ENCODE measurements around the gene RPS15. TPM values are rescaled to one million over a fixed set of nuclear protein-coding genes. Genes with fewer than 3 reads are reported as not detected.

Gene RPS15
- total RNA-seq, 1 donor from 2014 or later, result 938 TPM

DNA sequence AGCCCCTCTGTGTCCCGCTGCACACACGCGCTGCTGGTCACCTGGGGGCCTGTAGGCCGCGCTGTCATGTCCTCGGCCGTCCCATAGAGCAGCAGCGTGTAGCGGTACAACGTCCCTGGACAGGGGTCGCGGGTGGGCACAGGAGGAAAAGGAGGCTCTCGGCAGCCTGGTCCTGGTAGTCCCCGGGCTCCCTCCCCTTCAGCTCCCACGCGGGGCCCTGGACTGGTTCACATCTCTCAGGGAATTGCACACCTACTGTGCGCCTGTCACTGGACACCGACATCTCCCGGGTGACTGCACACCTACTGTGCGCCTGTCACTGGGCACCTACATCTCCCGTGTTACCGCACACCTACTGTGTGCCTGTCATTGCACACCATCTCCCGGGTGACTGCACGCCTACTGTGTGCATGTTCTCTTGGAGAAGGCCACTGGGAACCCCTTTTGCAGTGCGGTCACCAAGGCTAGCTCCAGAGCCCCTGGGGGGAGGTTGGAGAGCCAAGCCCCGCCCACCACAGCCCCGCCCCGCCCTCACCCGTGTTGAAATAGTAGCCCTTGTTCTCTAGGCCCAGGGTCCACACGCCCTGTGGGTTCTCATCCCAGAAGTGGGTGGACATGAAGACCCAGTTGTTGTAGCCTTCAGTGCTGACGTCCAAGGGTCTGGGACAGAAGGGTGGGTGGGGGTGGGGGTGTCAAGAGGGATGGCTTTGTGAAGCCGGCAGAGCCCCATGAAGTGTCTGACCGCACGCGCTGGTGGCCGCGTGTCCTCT lies 44.4 kb downstream of the RPS15 start:
- peaks cover 6% of the 10 kb centered on the region for H3K4me1 Mint-ChIP-seq (ENCODE audit: low read depth)
- H3K4me3 Mint-ChIP-seq (ENCODE audit: low read depth), result no peak overlapping the region
- H3K9me3 Mint-ChIP-seq (ENCODE audit: low read depth), result no peaks in the 10 kb centered on the region
- no peaks in the 10 kb centered on the region for H3K27me3 Mint-ChIP-seq
- H3K27ac Mint-ChIP-seq, result no peak overlapping the region
- TF ChIP-seq, protein P1, sequence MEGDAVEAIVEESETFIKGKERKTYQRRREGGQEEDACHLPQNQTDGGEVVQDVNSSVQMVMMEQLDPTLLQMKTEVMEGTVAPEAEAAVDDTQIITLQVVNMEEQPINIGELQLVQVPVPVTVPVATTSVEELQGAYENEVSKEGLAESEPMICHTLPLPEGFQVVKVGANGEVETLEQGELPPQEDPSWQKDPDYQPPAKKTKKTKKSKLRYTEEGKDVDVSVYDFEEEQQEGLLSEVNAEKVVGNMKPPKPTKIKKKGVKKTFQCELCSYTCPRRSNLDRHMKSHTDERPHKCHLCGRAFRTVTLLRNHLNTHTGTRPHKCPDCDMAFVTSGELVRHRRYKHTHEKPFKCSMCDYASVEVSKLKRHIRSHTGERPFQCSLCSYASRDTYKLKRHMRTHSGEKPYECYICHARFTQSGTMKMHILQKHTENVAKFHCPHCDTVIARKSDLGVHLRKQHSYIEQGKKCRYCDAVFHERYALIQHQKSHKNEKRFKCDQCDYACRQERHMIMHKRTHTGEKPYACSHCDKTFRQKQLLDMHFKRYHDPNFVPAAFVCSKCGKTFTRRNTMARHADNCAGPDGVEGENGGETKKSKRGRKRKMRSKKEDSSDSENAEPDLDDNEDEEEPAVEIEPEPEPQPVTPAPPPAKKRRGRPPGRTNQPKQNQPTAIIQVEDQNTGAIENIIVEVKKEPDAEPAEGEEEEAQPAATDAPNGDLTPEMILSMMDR (IDR thresholded peaks at IDR 0.05; ENCODE audit: unreplicated experiment), result no peak
- no peak for DNase-seq (ENCODE audit: low spot score, unreplicated experiment)
- peaks cover 3% of the 10 kb centered on the region for H3K36me3 Mint-ChIP-seq (ENCODE audit: insufficient read depth)

DNA sequence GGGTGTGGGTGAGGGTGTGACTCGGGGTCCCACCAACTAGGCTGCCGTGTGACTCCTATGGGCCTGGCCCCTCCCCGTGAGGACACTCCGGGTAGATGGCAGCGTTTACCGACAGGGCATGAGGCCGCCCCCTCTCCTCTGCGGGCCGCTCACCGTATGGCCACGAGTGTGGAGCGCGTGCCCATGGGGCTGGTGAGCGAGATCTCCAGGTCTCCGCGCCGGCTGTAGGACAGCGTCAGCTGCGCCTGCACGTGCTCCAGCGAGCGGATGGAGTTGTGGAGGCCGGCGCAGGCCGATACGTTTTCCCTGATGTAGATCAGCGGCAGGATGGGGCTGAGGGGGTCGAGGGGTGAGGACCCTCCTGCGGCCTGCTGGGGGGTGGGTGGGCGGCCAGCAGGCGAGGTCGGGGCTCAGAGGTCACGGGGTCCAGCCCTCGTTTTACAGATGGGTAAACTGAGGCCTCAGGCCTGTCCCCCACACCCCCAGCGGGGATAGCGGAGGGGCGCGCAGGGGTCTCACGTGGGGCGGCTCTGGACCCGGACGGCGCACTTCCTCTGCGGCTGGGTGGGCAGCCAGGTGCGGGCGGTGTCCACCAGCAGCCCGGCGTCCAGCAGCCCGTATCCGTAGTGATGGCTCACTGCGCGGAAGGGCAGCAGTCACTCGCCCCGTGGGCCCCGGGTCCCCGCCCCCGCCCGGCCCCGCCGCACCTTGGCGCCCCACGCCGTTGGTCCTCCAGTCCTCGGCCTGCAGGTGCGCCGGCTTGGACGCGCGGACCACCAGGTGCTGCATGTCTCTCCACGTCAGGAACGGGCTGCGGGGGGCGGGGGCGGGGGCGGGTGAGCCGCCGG lies 45.2 kb downstream of the RPS15 start:
- Mint-ChIP-seq H3K27me3 (no peaks in the 10 kb centered on the region), H3K27ac (no peak overlapping the region), H3K4me3 (ENCODE audit: low read depth) (no peak overlapping the region), H3K36me3 (ENCODE audit: insufficient read depth) (peaks cover 3% of the 10 kb centered on the region), H3K9me3 (ENCODE audit: low read depth) (no peaks in the 10 kb centered on the region), H3K4me1 (ENCODE audit: low read depth) (peaks cover 4% of the 10 kb centered on the region)
- no peak for DNase-seq (ENCODE audit: low spot score, unreplicated experiment)
- TF ChIP-seq, protein P1 (IDR thresholded peaks at IDR 0.05; ENCODE audit: unreplicated experiment), result no peak

DNA sequence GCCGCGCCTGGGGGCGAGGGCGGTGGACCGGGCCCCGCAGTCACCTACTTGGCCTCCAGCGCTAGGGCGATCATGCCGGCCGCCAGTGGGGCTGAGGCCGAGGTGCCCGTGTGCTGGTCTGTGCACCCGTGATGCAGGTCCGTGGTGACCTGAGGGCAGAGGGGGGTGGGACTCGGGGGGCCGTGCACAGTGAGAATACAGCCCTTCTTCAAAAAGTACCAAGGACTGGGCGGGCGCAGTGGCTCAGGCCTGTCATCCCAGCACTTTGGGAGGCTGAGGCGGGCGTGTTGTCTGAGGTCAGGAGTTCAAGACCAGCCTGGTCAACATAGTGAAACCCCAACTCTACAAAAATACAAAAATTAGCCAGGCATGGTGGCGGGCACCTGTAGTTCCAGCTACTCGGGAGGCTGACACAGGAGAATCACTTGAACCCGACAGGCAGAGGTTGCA lies 45.8 kb downstream of the RPS15 start:
- H3K9me3 Mint-ChIP-seq (ENCODE audit: low read depth), result no peaks in the 10 kb centered on the region
- peaks cover 2% of the 10 kb centered on the region for H3K36me3 Mint-ChIP-seq (ENCODE audit: insufficient read depth)
- DNase-seq (ENCODE audit: low spot score, unreplicated experiment), result no peak
- H3K27ac Mint-ChIP-seq, result no peak overlapping the region
- H3K27me3 Mint-ChIP-seq, result no peaks in the 10 kb centered on the region
- TF ChIP-seq, protein P1 (IDR thresholded peaks at IDR 0.05; ENCODE audit: unreplicated experiment), result no peak
- H3K4me1 Mint-ChIP-seq (ENCODE audit: low read depth), result peaks cover 3% of the 10 kb centered on the region
- H3K4me3 Mint-ChIP-seq (ENCODE audit: low read depth), result no peak overlapping the region

DNA sequence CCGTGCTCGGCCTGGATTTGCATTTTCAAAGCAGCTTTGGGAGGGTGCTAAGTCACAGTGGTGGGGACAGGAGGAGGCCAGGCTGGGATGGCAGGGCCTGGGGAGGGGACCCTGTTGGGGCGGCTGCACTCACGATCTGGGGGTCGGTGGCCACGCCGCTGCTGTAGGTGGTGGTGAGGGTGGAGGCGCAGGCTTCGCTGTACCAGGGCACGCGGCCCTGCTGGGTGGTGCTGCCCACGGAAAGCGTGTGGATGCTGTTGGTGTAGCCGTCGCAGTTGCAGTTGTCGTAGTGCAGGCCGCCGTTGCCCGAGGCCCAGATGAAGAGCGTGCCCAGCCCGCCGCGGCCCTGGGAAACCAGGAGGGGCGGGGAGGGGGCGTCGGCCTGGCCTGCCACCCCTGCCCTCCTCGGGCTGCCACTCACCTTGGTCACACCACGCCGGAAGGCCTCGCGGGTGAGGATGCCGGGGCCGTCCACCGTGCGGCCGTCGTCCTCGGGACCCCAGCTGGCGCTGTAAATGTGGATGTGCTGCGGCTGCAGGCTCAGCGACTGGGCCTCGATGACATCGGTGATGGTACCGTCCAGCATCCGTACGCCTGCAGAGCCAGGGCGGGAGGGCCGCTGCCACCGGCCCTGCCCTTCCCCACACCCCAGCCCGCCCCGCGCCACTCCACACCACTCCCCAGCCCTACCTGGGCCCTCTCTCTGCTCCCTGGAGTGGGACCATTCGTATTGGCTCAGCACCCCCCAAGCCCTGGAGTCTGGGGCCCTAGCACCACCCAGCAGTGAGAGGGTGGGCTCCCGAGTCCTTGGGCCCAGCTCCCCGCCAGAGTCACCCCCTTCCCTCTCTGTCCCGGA lies 48.8 kb downstream of the RPS15 start:
- Mint-ChIP-seq H3K9me3 (ENCODE audit: low read depth) (no peaks in the 10 kb centered on the region), H3K4me1 (ENCODE audit: low read depth) (peaks cover 9% of the 10 kb centered on the region), H3K36me3 (ENCODE audit: insufficient read depth) (no peaks in the 10 kb centered on the region), H3K27ac (no peak overlapping the region), H3K27me3 (peaks cover 5% of the 10 kb centered on the region), H3K4me3 (ENCODE audit: low read depth) (no peak overlapping the region)
- no peak for DNase-seq (ENCODE audit: low spot score, unreplicated experiment)
- TF ChIP-seq, protein P1 (IDR thresholded peaks at IDR 0.05; ENCODE audit: unreplicated experiment), result no peak
